ENCODE data around the gene NR1H2.
A peak's percentile ranks its signal among the peaks of the same experiment; 100 is the strongest.

NR1H2 gene

GRCh38 chr19:50401605-50402450 lies 25.6 kb downstream of the NR1H2 start:
- Histone ChIP-seq H3K4me3 (ENCODE audit: low read length in 2 of 2) (no peak overlapping the region), H3K9me3 (ENCODE audit: control insufficient read depth in 2 of 2, low read length in 2 of 2) (no peaks in the 10 kb centered on the region), H3K36me3 (ENCODE audit: control insufficient read depth in 2 of 2, insufficient read depth in 2 of 2, low read length in 2 of 2) (peaks cover 0 to 7% of the 10 kb centered on the region in 2 donors), H3K27me3 (ENCODE audit: control insufficient read depth in 2 of 2, insufficient read depth in 2 of 2, low read length in 2 of 2) (no peaks in the 10 kb centered on the region), H3K9ac (ENCODE audit: low read depth in 1 of 2, low read length in 2 of 2) (no peak overlapping the region), H3K4me1 (ENCODE audit: control insufficient read depth in 2 of 2, insufficient read depth in 2 of 2, low read length in 2 of 2) (no peaks in the 10 kb centered on the region), H3K27ac (ENCODE audit: low read depth in 2 of 2, low read length in 2 of 2) (no peak overlapping the region)

GRCh38 chr19:50402544-50403301 lies 26.5 kb downstream of the NR1H2 start:
- H3K27me3 ChIP-seq (ENCODE audit: control insufficient read depth in 2 of 2, insufficient read depth in 2 of 2, low read length in 2 of 2) = no peaks in the 10 kb centered on the region

GRCh38 chr19:50406156-50406820 lies 30.0 kb downstream of the NR1H2 start:
- Histone ChIP-seq H3K36me3 (ENCODE audit: control insufficient read depth in 2 of 2, insufficient read depth in 2 of 2, low read length in 2 of 2) (peaks cover 0 to 11% of the 10 kb centered on the region in 2 donors), H3K4me3 (ENCODE audit: low read length in 2 of 2) (no peak overlapping the region), H3K27ac (ENCODE audit: low read depth in 2 of 2, low read length in 2 of 2) (no peak overlapping the region), H3K4me1 (ENCODE audit: control insufficient read depth in 2 of 2, insufficient read depth in 2 of 2, low read length in 2 of 2) (peaks cover 8 to 15% of the 10 kb centered on the region in 2 donors), H3K27me3 (ENCODE audit: control insufficient read depth in 2 of 2, insufficient read depth in 2 of 2, low read length in 2 of 2) (no peaks in the 10 kb centered on the region), H3K9me3 (ENCODE audit: control insufficient read depth in 2 of 2, low read length in 2 of 2) (no peaks in the 10 kb centered on the region), H3K9ac (ENCODE audit: low read depth in 1 of 2, low read length in 2 of 2) (no peak overlapping the region)

More at GRCh38 chr19:50402544-50403301, 26.5 kb downstream of the NR1H2 start:
- no peak overlapping the region for H3K9ac ChIP-seq (ENCODE audit: low read depth in 1 of 2, low read length in 2 of 2)
- no peaks in the 10 kb centered on the region for H3K9me3 ChIP-seq (ENCODE audit: control insufficient read depth in 2 of 2, low read length in 2 of 2)
- H3K36me3 ChIP-seq (ENCODE audit: control insufficient read depth in 2 of 2, insufficient read depth in 2 of 2, low read length in 2 of 2) = peaks cover 0 to 10% of the 10 kb centered on the region in 2 donors
- H3K4me3 ChIP-seq (ENCODE audit: low read length in 2 of 2) = no peak overlapping the region
- H3K27ac ChIP-seq (ENCODE audit: low read depth in 2 of 2, low read length in 2 of 2) = no peak overlapping the region
- no peaks in the 10 kb centered on the region for H3K4me1 ChIP-seq (ENCODE audit: control insufficient read depth in 2 of 2, insufficient read depth in 2 of 2, low read length in 2 of 2)

DNA sequence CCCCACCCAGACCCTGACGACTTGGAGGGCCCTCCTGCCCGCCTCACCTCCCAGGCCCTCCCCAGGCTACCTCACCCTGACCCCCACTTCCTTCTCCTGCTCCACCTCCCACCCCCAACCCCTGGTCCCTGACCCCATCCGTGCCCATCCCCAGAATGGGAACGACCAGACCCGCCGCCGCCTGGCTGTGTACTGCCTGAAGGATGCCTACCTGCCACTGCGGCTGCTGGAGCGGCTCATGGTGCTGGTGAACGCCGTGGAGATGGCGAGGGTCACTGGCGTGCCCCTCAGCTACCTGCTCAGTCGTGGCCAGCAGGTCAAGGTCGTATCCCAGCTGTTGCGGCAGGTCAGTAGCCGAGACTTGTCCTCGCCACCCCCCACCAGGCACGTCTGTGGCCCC lies 30.6 kb downstream of the NR1H2 start:
- Histone ChIP-seq H3K9ac (ENCODE audit: low read depth in 1 of 2, low read length in 2 of 2) (no peak overlapping the region), H3K4me1 (ENCODE audit: control insufficient read depth in 2 of 2, insufficient read depth in 2 of 2, low read length in 2 of 2) (peaks cover 8 to 15% of the 10 kb centered on the region in 2 donors), H3K27ac (ENCODE audit: low read depth in 2 of 2, low read length in 2 of 2) (no peak overlapping the region), H3K27me3 (ENCODE audit: control insufficient read depth in 2 of 2, insufficient read depth in 2 of 2, low read length in 2 of 2) (no peaks in the 10 kb centered on the region), H3K4me3 (ENCODE audit: low read length in 2 of 2) (no peak overlapping the region), H3K36me3 (ENCODE audit: control insufficient read depth in 2 of 2, insufficient read depth in 2 of 2, low read length in 2 of 2) (peaks cover 0 to 11% of the 10 kb centered on the region in 2 donors), H3K9me3 (ENCODE audit: control insufficient read depth in 2 of 2, low read length in 2 of 2) (no peaks in the 10 kb centered on the region)

DNA sequence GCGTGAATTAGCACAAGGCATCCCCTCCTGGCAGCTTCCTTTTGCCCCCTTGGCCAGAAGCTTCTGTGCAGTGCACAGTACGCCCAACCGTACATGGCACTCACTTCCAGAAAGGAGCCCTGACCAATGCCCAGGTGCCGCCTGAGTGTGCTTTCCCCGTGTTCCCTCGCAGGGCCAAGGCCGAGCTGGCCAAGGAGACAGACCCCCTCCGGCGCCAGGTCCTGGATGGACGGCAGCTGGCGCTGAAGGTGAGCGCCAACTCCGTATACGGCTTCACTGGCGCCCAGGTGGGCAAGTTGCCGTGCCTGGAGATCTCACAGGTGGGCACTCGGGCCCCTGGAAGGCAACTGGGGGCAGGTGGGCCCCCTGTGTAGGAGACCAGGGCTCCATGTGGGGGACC lies 33.1 kb downstream of the NR1H2 start:
- Histone ChIP-seq H3K9ac (ENCODE audit: low read depth in 1 of 2, low read length in 2 of 2) (no peak overlapping the region), H3K27me3 (ENCODE audit: control insufficient read depth in 2 of 2, insufficient read depth in 2 of 2, low read length in 2 of 2) (no peaks in the 10 kb centered on the region), H3K9me3 (ENCODE audit: control insufficient read depth in 2 of 2, low read length in 2 of 2) (no peaks in the 10 kb centered on the region), H3K4me1 (ENCODE audit: control insufficient read depth in 2 of 2, insufficient read depth in 2 of 2, low read length in 2 of 2) (peaks cover 8 to 15% of the 10 kb centered on the region in 2 donors), H3K4me3 (ENCODE audit: low read length in 2 of 2) (no peak overlapping the region), H3K27ac (ENCODE audit: low read depth in 2 of 2, low read length in 2 of 2) (no peak overlapping the region), H3K36me3 (ENCODE audit: control insufficient read depth in 2 of 2, insufficient read depth in 2 of 2, low read length in 2 of 2) (peaks cover 0 to 9% of the 10 kb centered on the region in 2 donors)

GRCh38 chr19:50410109-50410508 lies 33.9 kb downstream of the NR1H2 start:
- H3K27me3 ChIP-seq (ENCODE audit: control insufficient read depth in 2 of 2, insufficient read depth in 2 of 2, low read length in 2 of 2) = no peaks in the 10 kb centered on the region
- H3K4me3 ChIP-seq (ENCODE audit: low read length in 2 of 2) = no peak overlapping the region
- no peak overlapping the region for H3K9ac ChIP-seq (ENCODE audit: low read depth in 1 of 2, low read length in 2 of 2)
- peaks cover 0 to 9% of the 10 kb centered on the region in 2 donors for H3K36me3 ChIP-seq (ENCODE audit: control insufficient read depth in 2 of 2, insufficient read depth in 2 of 2, low read length in 2 of 2)
- no peaks in the 10 kb centered on the region for H3K9me3 ChIP-seq (ENCODE audit: control insufficient read depth in 2 of 2, low read length in 2 of 2)
- H3K27ac ChIP-seq (ENCODE audit: low read depth in 2 of 2, low read length in 2 of 2) = peak overlapping the region; percentile 60 to 65
- H3K4me1 ChIP-seq (ENCODE audit: control insufficient read depth in 2 of 2, insufficient read depth in 2 of 2, low read length in 2 of 2) = peaks cover 8 to 16% of the 10 kb centered on the region in 2 donors

- no peaks in the 10 kb centered on the region for H3K9me3 ChIP-seq (ENCODE audit: control insufficient read depth in 2 of 2, low read length in 2 of 2)
- peaks cover 0 to 5% of the 10 kb centered on the region in 2 donors for H3K36me3 ChIP-seq (ENCODE audit: control insufficient read depth in 2 of 2, insufficient read depth in 2 of 2, low read length in 2 of 2)
- H3K9ac ChIP-seq (ENCODE audit: low read depth in 1 of 2, low read length in 2 of 2) = no peak overlapping the region
- H3K4me3 ChIP-seq (ENCODE audit: low read length in 2 of 2) = no peak overlapping the region
- no peaks in the 10 kb centered on the region for H3K27me3 ChIP-seq (ENCODE audit: control insufficient read depth in 2 of 2, insufficient read depth in 2 of 2, low read length in 2 of 2)
- no peak overlapping the region for H3K27ac ChIP-seq (ENCODE audit: low read depth in 2 of 2, low read length in 2 of 2)
- peaks cover 8 to 25% of the 10 kb centered on the region in 2 donors for H3K4me1 ChIP-seq (ENCODE audit: control insufficient read depth in 2 of 2, insufficient read depth in 2 of 2, low read length in 2 of 2)
Measured at GRCh38 chr19:50412419-50412818, 36.2 kb downstream of the NR1H2 start.

- H3K4me1 ChIP-seq (ENCODE audit: control insufficient read depth in 2 of 2, insufficient read depth in 2 of 2, low read length in 2 of 2) = peaks cover 8 to 25% of the 10 kb centered on the region in 2 donors
- no peak overlapping the region for H3K9ac ChIP-seq (ENCODE audit: low read depth in 1 of 2, low read length in 2 of 2)
- H3K27ac ChIP-seq (ENCODE audit: low read depth in 2 of 2, low read length in 2 of 2) = no peak overlapping the region
- no peaks in the 10 kb centered on the region for H3K9me3 ChIP-seq (ENCODE audit: control insufficient read depth in 2 of 2, low read length in 2 of 2)
- peaks cover 0 to 5% of the 10 kb centered on the region in 2 donors for H3K36me3 ChIP-seq (ENCODE audit: control insufficient read depth in 2 of 2, insufficient read depth in 2 of 2, low read length in 2 of 2)
- peaks cover 0 to 3% of the 10 kb centered on the region in 2 donors for H3K27me3 ChIP-seq (ENCODE audit: control insufficient read depth in 2 of 2, insufficient read depth in 2 of 2, low read length in 2 of 2)
- H3K4me3 ChIP-seq (ENCODE audit: low read length in 2 of 2) = no peak overlapping the region
Measured at GRCh38 chr19:50413096-50413495, 36.8 kb downstream of the NR1H2 start.

- H3K9ac ChIP-seq (ENCODE audit: low read depth in 1 of 2, low read length in 2 of 2) = no peak overlapping the region
- peaks cover 0 to 7% of the 10 kb centered on the region in 2 donors for H3K27me3 ChIP-seq (ENCODE audit: control insufficient read depth in 2 of 2, insufficient read depth in 2 of 2, low read length in 2 of 2)
- no peak overlapping the region for H3K4me3 ChIP-seq (ENCODE audit: low read length in 2 of 2)
- H3K27ac ChIP-seq (ENCODE audit: low read depth in 2 of 2, low read length in 2 of 2) = no peak overlapping the region
- H3K9me3 ChIP-seq (ENCODE audit: control insufficient read depth in 2 of 2, low read length in 2 of 2) = no peaks in the 10 kb centered on the region
- peaks cover 8 to 25% of the 10 kb centered on the region in 2 donors for H3K4me1 ChIP-seq (ENCODE audit: control insufficient read depth in 2 of 2, insufficient read depth in 2 of 2, low read length in 2 of 2)
- H3K36me3 ChIP-seq (ENCODE audit: control insufficient read depth in 2 of 2, insufficient read depth in 2 of 2, low read length in 2 of 2) = peaks cover 0 to 5% of the 10 kb centered on the region in 2 donors
Measured at GRCh38 chr19:50413531-50413930, 37.3 kb downstream of the NR1H2 start.
